AG09319 (cell line): ENCODE results near the gene CHN2.

Experiments used
- DNase-seq: peaks from one replicate; pipeline ENCODE4 v3.0.0-alpha.2; 2010; ENCODE audit warnings: low read depth; ENCODE audit errors: extremely low read depth
- TF ChIP-seq, protein P1 (sequence below): IDR thresholded peaks from 2 replicates; pipeline ENCODE4 v1.5.1; 2011; ENCODE audit warnings: low read depth, mild to moderate bottlenecking, inconsistent platforms, low read length, moderate library complexity

Gene CHN2

GRCh38 chr7:29285861-29286260 lies 91.3 kb downstream of the CHN2 start:
- TF ChIP-seq, protein P1, sequence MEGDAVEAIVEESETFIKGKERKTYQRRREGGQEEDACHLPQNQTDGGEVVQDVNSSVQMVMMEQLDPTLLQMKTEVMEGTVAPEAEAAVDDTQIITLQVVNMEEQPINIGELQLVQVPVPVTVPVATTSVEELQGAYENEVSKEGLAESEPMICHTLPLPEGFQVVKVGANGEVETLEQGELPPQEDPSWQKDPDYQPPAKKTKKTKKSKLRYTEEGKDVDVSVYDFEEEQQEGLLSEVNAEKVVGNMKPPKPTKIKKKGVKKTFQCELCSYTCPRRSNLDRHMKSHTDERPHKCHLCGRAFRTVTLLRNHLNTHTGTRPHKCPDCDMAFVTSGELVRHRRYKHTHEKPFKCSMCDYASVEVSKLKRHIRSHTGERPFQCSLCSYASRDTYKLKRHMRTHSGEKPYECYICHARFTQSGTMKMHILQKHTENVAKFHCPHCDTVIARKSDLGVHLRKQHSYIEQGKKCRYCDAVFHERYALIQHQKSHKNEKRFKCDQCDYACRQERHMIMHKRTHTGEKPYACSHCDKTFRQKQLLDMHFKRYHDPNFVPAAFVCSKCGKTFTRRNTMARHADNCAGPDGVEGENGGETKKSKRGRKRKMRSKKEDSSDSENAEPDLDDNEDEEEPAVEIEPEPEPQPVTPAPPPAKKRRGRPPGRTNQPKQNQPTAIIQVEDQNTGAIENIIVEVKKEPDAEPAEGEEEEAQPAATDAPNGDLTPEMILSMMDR, result no peak
- no peak for DNase-seq

GRCh38 chr7:29287366-29287765 lies 92.8 kb downstream of the CHN2 start:
- peak; percentile 10 for DNase-seq
- TF ChIP-seq, protein P1, result no peak

DNA sequence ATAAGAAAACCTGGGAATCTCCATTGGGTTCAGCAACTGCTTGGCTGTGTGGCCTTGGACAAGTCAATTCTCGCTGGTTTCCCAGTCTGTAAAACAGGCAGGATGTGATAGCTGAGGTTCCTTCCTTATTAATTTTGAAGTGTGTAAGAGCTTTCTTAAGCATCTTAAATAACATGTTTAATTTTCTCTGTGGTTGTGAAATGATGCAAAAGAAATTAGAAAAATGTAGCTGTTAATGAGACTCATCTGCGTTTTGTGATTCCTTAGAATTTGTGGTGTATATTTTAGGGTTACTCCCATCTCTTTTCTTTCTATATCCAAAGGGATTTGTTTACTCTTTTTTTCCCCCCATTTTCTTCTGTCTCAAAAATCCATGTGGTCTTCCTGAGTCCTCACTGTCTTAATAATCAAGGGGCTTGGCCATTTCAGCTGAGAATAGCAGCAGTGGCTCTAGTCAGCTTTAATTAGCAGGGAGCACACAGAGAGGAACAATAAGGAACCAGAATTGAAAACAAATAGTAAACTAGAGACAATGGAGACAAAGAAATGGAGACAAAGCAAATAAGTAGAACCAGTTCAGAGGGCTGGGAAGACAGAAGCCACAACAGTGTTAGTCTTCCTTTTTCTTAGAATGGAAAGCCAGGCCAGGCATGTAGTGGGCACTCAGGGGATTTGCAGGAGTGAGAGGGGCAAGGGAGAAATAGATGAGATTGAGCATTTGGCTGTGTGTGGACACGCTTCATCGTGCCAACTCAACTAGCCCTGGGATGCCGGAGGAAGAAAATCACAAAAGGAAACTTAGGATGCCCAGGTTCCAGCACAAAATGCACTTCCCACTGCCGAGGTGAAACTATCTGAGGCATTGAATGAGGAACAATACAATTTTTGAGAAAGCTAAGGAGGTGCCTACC lies 93.9 kb downstream of the CHN2 start:
- TF ChIP-seq, protein P1, result no peak
- DNase-seq, result no peak

GRCh38 chr7:29289156-29290021 lies 94.8 kb downstream of the CHN2 start:
- DNase-seq, result no peak
- TF ChIP-seq, protein P1, result no peak

GRCh38 chr7:29290829-29291228 lies 96.3 kb downstream of the CHN2 start:
- TF ChIP-seq, protein P1, result no peak
- DNase-seq, result no peak

DNA sequence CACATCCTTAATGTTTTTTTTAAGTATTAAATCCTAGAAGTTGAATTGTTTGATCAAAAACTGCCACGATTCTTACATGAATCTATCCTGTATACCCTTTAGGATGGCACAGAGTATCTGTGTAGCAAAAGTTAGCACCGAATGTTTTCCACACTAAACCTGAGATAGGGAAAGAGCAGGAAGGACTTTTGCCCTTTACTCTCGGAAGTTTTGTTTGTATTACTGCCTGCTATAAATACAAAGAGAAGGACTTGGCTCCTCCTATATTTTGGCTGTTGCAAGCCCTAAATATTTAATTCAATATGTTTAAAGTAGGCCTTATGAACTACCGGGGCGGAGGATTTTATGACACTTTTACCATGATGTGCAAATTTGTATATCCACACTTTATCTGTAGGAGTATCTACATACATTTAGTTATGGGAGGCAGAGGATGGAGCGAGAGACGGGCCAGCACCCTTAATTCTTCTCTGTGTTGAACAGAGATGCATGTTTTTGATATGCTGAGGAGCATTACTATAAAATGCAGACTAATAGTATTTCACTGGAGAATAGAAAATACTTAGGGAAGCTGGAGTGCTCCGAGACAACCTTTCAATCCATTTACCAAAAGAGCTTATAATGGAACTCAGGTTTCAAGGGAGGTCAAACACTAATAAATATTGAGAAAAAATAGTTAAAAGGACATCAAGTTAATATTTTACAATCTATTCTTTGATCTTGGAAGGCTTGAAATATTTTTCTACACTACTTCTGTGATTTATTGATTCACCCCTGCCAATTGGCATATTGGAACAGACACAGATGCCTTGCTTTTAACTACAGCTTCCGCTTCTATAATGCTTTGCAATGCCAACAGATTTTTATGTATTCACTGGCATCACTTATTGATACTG lies 97.4 kb downstream of the CHN2 start:
- TF ChIP-seq, protein P1, result no peak
- no peak for DNase-seq
